Measurements from ENCODE around the gene RRM1. TPM values are rescaled to one million over a fixed set of nuclear protein-coding genes. Genes with fewer than 3 reads are reported as not detected.

The RRM1 gene
- polyA plus RNA-seq, 1 experiment, result 57.4 TPM

GRCh38 chr11:4181782-4182721 is 87.5 kb downstream of the RRM1 start:
- peaks cover 6% of the 10 kb centered on the region for H3K27me3 ChIP-seq (ENCODE audit: control insufficient read depth, insufficient read depth, low read length)
- DNase-seq (ENCODE audit: low read depth, low spot score), result peak; percentile 16
- H3K9me3 ChIP-seq (ENCODE audit: control insufficient read depth, insufficient read depth, low read length), result no peaks in the 10 kb centered on the region
- H3K4me3 ChIP-seq (ENCODE audit: low read depth, low read length), result no peak overlapping the region
- ChIA-PET POLR2A (no interaction called here), CTCF (interaction anchor here (0.5 to 10.7 kb wide), 15 partner anchors 9 to 746 kb away, joined by 3 to 311 read pairs (median 4); partner anchors contain the start of genes OR52M1 and TRIM68)
- TF ChIP-seq CTCF (IDR thresholded peaks at IDR 0.05; ENCODE audit: low read depth, low read length), result peak; percentile 70
- H3K27ac ChIP-seq (ENCODE audit: low read depth, low read length), result no peak overlapping the region

- ChIA-PET POLR2A (no interaction called here), CTCF (interaction anchor here (1.2 to 10.7 kb wide), 5 partner anchors 8 to 357 kb away, joined by 3 to 311 read pairs (median 5); partner anchors contain the start of gene OR52M1)
- no peak for TF ChIP-seq CTCF (IDR thresholded peaks at IDR 0.05; ENCODE audit: low read depth, low read length)
- no peak overlapping the region for H3K4me3 ChIP-seq (ENCODE audit: low read depth, low read length)
- no peak overlapping the region for H3K27ac ChIP-seq (ENCODE audit: low read depth, low read length)
- no peaks in the 10 kb centered on the region for H3K9me3 ChIP-seq (ENCODE audit: control insufficient read depth, insufficient read depth, low read length)
- DNase-seq (ENCODE audit: low read depth, low spot score), result no peak
- H3K27me3 ChIP-seq (ENCODE audit: control insufficient read depth, insufficient read depth, low read length), result peaks cover 6% of the 10 kb centered on the region
Observed at GRCh38 chr11:4183410-4184057, 88.9 kb downstream of the RRM1 start.

GRCh38 chr11:4184163-4184916 is 89.7 kb downstream of the RRM1 start:
- CTCF ChIA-PET, result interaction anchor here (0.6 to 10.7 kb wide), 4 partner anchors 307 to 369 kb away, joined by 3 to 311 read pairs (median 18); partner anchors contain the start of gene OR52M1
- POLR2A ChIA-PET, result no interaction called here
- no peak for DNase-seq (ENCODE audit: low read depth, low spot score)

GRCh38 chr11:4185561-4185960 is 91.0 kb downstream of the RRM1 start:
- CTCF ChIA-PET, result interaction anchor here (1.1 to 10.7 kb wide), 7 partner anchors 7 to 451 kb away, joined by 3 to 311 read pairs (median 33); partner anchors contain the start of gene OR52M1
- H3K27me3 ChIP-seq (ENCODE audit: control insufficient read depth, insufficient read depth, low read length), result peaks cover 2% of the 10 kb centered on the region
- POLR2A ChIA-PET, result no interaction called here
- DNase-seq (ENCODE audit: low read depth, low spot score), result no peak
- H3K9me3 ChIP-seq (ENCODE audit: control insufficient read depth, insufficient read depth, low read length), result no peaks in the 10 kb centered on the region
- TF ChIP-seq CTCF (IDR thresholded peaks at IDR 0.05; ENCODE audit: low read depth, low read length), result no peak
- H3K4me3 ChIP-seq (ENCODE audit: low read depth, low read length), result no peak overlapping the region
- no peak overlapping the region for H3K27ac ChIP-seq (ENCODE audit: low read depth, low read length)

More at GRCh38 chr11:4184163-4184916, 89.7 kb downstream of the RRM1 start:
- H3K4me3 ChIP-seq (ENCODE audit: low read depth, low read length), result no peak overlapping the region
- TF ChIP-seq CTCF (IDR thresholded peaks at IDR 0.05; ENCODE audit: low read depth, low read length), result no peak
- no peak overlapping the region for H3K27ac ChIP-seq (ENCODE audit: low read depth, low read length)
- no peaks in the 10 kb centered on the region for H3K9me3 ChIP-seq (ENCODE audit: control insufficient read depth, insufficient read depth, low read length)
- peaks cover 4% of the 10 kb centered on the region for H3K27me3 ChIP-seq (ENCODE audit: control insufficient read depth, insufficient read depth, low read length)

All from AG04450 (cell line).